NCI-H1092 treated with DMSO at 0.1 percent for 48 hours (cell line): Measurements from ENCODE around the gene MYOZ3.
A peak's percentile ranks its signal among the peaks of the same experiment; 100 is the strongest.

Experiments used
- DNase-seq: peaks from one replicate; lab custom pipeline; 2025; lab: John Stamatoyannopoulos, UW

Gene MYOZ3

DNA sequence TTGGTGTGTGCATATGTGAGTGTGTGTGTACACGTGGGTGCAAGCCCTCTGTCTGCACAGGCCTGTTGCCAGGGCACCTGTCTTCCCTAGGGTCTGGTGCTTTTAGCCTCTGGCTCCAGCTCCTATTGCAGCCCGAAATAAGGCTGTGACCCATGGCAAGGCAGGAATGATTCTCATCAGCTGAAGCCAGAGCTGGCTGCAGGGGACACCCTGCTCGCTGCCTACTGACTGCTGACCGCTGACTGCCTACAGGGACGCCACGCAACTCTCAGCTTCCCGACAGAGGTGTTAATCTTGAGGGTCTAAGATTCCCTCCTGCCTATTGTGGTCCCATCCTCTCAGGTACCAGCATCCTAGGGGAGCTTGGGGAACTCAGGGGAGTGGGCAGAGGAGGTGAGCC, at the start of gene MYOZ3:
MYOZ3 (plus strand) TSS at position 166 of the 400 bp plus-strand sequence. CDS start 1,691 bp downstream, outside the sequence.
- DNase-seq: no peak

- no peak for DNase-seq
Measured at GRCh38 chr5:150612405-150612804, 48.6 kb upstream of the MYOZ3 start.

DNA sequence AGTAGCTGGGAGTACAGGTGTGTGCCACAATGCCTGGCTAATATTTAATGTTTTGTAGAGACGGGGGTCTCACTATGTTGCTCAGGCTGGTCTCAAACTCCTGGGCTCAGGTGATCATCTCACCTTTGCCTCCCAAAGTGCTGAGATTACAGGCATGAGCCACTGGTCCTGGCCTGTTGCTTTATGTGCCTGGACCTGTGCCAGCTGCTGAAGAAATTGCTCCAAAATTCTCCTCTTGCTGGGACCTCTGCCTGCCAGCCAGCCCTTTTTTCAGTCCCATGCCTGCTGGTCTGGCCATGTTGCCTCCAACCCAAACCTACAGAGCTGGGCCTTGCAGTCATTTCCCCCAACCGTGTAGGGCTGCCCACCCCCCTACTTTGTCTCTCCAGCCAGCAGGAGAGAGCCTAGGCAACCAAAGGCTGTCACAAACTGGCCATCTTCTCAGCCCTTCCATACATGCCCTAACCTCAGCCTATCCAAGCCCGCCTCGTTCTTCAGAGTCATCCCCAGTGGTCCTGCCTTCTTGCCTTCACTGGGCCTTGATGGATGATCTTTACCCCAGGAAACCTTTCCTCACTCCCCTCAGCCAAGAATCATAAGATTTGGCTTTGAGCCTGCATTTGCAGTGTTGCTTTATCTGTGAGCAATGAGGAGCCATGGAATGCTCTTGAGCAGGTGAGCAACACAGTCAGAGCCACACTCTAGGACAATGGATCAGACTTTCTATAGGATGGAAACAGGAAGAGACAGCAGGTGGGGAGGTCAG, 48.0 kb upstream of the MYOZ3 start:
- no peak for DNase-seq

DNA sequence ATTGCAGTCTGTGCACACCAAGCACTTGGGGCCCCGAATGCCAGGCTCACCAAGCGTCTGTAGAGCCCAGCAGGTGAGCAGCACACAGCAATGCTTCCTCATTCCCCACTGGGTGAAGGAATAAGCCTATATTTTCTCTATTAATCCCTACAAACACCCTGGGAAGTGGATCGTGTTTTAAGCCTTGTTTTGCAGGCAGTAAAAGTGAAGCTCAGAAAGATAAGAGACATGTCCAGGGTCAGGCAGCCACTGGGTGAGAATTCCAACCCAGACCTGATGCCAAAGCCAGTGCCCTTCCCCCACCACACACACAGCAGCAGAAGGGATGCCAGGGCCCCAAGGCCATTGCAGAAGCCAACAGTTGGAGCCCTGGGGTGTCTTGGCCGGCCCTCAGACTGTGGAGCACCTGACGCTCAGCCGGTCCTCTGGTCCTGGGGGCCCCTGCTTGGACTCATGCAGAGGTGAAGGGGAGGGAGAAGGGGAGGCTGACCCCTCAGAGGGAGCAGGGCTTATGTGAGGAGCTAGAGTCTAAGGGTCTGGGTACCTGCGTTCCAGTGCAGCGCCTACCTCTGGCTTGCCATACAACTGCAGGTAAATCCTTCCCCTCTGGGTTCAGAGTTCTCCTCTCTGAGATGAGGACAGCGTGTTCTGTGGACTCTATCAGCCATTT, 46.9 kb upstream of the MYOZ3 start:
- no peak for DNase-seq

DNA sequence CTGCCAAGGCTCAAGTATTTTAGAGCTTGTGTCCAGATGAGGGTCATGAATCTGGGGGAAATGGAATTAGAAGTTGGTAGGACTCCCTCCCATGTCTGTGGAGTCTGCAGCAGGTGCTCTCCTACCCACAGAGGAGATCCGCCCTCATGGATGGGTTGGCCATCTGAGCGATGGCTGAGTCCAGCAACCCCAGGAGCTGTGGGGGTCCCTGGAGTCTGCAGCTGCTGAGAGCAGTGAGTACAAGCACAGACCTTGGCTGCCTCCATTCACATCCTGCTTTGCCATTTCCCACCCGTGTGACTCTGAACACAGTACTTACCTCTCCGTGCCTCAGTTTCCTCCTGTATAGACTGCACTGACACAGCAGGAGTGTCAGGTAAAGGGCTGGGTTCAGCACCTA, 46.4 kb upstream of the MYOZ3 start:
- DNase-seq: no peak

- DNase-seq: no peak
Measured at GRCh38 chr5:150615141-150615699, 45.8 kb upstream of the MYOZ3 start.

- peak; percentile 52 for DNase-seq
Measured at GRCh38 chr5:150616024-150616470, 45.0 kb upstream of the MYOZ3 start.

- DNase-seq: peak; percentile 9
Measured at GRCh38 chr5:150616506-150616905, 44.5 kb upstream of the MYOZ3 start.

- DNase-seq: no peak
Measured at GRCh38 chr5:150618163-150618562, 42.9 kb upstream of the MYOZ3 start.

DNA sequence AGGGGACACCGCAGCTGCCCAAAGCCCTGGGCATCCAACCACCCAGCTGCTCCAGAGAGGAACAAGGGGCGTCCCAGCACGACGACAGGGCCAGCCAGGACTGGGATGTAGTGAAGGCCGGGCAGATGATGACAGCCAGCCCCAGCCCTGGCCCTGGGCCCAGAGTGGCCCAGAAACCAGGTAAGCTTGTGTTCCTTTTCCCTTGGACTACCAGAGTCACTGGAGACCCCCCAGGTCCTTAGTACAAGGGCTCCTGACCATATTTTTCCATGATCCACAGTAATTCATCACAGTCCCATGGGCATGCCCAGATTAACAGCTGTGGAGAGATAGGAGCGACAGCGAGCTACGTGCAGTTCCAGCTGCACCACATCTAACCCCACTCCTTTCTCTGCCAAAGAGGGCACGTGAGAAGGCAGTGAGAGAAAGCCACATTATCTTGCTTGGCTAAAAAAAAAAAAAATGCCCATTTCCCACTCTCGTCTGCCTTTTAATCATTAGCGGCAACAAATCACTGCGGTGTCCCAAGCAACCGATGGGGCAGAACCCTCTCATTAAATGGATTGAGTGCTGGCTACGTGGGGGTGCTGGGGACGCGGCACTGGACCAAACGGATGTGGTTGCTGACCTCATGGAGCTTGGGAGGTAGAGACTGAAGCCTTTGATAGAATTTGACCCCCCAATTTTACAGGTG, 42.3 kb upstream of the MYOZ3 start:
- DNase-seq: no peak

- DNase-seq: no peak
Measured at GRCh38 chr5:150619359-150620230, 41.5 kb upstream of the MYOZ3 start.

DNA sequence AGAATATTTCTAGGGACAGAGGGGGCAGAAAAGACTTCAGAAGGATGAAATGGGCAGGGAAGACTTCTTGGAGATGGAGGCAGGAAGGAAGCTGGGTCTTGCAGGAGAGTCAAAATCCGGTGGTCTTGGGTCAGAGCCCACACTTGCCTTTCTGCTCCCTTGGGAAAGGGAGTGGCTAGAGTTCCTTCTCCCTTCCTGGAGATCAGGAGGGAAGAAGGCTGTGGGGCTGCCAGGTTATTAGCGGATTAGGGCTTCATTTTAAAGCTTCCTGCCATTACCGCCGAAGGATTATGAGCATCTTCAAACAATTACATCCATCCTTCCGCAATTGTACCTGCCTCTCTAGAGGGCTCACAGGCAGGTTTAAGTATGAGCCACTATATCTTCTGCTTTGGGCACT, 39.8 kb upstream of the MYOZ3 start:
- no peak for DNase-seq

DNA sequence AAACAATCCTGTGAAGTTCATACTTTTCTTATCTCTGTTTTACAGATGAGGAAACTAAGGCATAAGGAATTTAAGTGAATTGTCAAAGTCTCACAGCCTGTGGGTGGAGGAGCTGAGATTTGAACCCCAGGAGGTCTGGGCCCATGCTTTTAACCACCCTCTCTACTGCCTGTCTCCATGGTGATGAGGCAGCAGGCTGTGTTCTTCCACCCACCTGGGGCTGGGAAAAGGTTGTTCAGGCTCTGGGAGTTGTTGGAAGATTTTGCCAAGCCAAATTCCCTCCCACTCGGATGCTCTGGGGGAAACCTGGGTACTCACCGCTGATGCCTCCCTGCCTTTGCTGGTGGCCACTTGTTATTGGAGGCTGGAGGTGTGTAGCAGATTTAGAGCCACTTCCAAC, 38.9 kb upstream of the MYOZ3 start:
- no peak for DNase-seq

GRCh38 chr5:150623152-150623877, 37.7 kb upstream of the MYOZ3 start:
- DNase-seq: no peak

DNA sequence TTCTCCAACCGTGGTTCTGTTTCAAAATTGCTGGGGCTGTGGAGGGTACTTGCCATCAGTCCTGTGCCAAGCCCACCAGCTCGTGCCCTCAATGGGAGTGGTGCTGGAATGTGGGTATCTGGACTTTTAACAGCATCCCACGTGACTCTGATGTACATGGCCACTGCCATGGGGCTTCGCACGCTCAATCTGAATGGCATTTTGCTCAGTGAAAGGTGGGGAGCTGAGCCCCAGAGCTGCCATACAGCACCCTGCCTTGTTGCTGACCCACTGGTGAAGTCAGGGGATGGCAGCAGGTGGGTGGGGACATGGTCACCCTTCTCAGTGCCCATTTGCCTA, 37.2 kb upstream of the MYOZ3 start:
- DNase-seq: no peak

DNA sequence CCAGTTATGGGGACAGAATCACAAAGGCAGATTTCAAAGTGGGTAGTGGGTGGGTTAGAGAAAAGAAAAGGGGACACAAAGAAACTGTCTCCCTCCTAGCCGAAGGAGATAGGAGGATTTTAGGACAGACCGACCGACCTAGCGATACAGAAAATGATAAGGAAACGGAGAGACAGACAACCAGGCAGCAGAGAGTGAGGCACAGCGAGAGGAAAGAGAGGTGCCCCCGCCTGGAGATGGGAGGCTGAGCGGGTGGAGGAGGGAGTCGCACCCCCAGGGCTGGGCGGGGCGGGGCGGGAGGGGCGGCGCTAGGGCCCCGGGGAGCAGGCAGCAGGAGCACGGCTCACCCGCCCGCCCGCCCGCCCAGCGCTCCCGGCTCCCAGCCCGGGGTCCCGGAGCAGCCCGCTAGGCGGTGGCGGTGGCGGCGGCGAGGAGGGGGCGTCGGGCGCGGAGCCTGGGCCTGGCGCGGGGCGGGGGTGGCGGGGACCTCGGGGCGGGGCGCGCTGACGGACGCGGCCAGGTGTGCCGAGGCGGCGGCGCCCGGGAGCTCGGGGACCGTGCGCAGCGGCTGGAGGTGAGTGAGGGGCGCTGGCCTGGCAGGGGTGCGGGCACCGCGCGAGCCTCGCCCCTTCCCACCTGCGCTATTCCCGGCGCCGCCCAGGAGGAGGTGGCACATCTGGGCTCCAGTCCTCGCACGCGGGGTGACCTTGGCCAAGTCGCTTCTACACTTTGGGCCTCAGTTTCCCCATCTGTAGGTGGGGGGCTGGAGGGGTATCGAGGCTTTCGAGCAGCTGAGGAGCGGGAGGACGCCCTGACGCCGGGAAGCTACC, 36.5 kb upstream of the MYOZ3 start:
- DNase-seq: no peak

GRCh38 chr5:150625164-150625535, 35.9 kb upstream of the MYOZ3 start:
- DNase-seq: no peak

- DNase-seq: no peak
Measured at GRCh38 chr5:150625831-150626746, 35.0 kb upstream of the MYOZ3 start.

DNA sequence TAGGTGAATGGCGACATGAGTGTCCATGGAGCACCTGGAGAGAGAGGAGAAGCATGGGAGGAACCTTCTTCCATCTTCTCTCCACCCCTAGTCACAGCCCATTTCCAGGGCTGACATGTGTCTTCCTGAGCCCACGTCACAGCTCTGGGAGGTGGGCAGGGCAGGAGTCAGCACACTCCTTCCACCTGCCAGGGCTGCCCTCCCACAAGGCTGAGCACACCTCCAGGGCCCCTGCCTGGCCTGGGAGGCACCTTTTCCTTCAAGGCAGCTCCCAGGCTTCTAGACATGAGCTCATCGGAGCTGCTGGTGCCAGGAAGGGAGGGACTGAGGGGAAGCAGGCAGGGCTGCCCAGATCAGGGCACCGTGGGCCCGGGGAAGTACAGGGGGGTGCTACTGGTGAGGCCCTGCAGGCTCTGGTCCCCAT, 34.2 kb upstream of the MYOZ3 start:
- DNase-seq: no peak
